ENCODE measurements around the gene ORC1.

The ORC1 gene

GRCh38 chr1:52341655-52342260, 62.5 kb downstream of the ORC1 start:
- no peak for FAIRE-seq

GRCh38 chr1:52337439-52337838, 66.8 kb downstream of the ORC1 start:
- no peak for FAIRE-seq

- no peak for FAIRE-seq
These were observed 69.2 kb downstream of the ORC1 start for GRCh38 chr1:52334906-52335528.

GRCh38 chr1:52332411-52332810, 71.8 kb downstream of the ORC1 start:
- FAIRE-seq = no peak

- no peak for FAIRE-seq
These were observed 75.6 kb downstream of the ORC1 start for GRCh38 chr1:52328615-52329014.

GRCh38 chr1:52325786-52326185, 78.4 kb downstream of the ORC1 start:
- no peak for FAIRE-seq

GRCh38 chr1:52323731-52324130, 80.5 kb downstream of the ORC1 start:
- no peak for FAIRE-seq
